Measurements from ENCODE around the gene DMD.
"Not testable (repeated sequence)": the region's sequence is repeated elsewhere in the genome, so short reads cannot be mapped to it uniquely, and the experiment has no call there.

Gene DMD

GRCh38 chrX:33211356-33212260 lies at the start of gene DMD:
Gene DMD, minus strand, starts transcription at chrX:33211549. Its CDS starts 237 bp downstream, at chrX:33211312.
- DNase-seq (ENCODE audit: low read depth in 4 of 4, low spot score in 1 of 4), result no peak

- no peak for DNase-seq (ENCODE audit: low read depth in 4 of 4, low spot score in 1 of 4)
Observed at GRCh38 chrX:33252306-33252825, 41.0 kb upstream of the DMD start.

- no peak for DNase-seq (ENCODE audit: low read depth in 4 of 4, low spot score in 1 of 4)
Observed at GRCh38 chrX:33218819-33219218, 7.5 kb upstream of the DMD start.

GRCh38 chrX:33210156-33210555 lies 1.2 kb downstream of the DMD start:
- no peak for DNase-seq (ENCODE audit: low read depth in 4 of 4, low spot score in 1 of 4)

GRCh38 chrX:33207056-33207455 lies 4.3 kb downstream of the DMD start:
- DNase-seq (ENCODE audit: low read depth in 4 of 4, low spot score in 1 of 4), result no peak

GRCh38 chrX:33205321-33205720 lies 6.0 kb downstream of the DMD start:
- DNase-seq (ENCODE audit: low read depth in 4 of 4, low spot score in 1 of 4), result no peak

- DNase-seq (ENCODE audit: low read depth in 4 of 4, low spot score in 1 of 4), result no peak
Observed at GRCh38 chrX:33204889-33205288, 6.5 kb downstream of the DMD start.

GRCh38 chrX:33198561-33199279 lies 12.6 kb downstream of the DMD start:
- DNase-seq (ENCODE audit: low read depth in 4 of 4, low spot score in 1 of 4), result no peak

GRCh38 chrX:33195698-33196097 lies 15.7 kb downstream of the DMD start:
- DNase-seq (ENCODE audit: low read depth in 4 of 4, low spot score in 1 of 4), result no peak

- DNase-seq (ENCODE audit: low read depth in 4 of 4, low spot score in 1 of 4), result no peak
Observed at GRCh38 chrX:33194876-33195433, 16.4 kb downstream of the DMD start.

GRCh38 chrX:33194289-33194688 lies 17.1 kb downstream of the DMD start:
- DNase-seq (ENCODE audit: low read depth in 4 of 4, low spot score in 1 of 4), result no peak

GRCh38 chrX:33190016-33190415 lies 21.3 kb downstream of the DMD start:
- no peak for DNase-seq (ENCODE audit: low read depth in 4 of 4, low spot score in 1 of 4)

- no peak for DNase-seq (ENCODE audit: low read depth in 4 of 4, low spot score in 1 of 4)
Observed at GRCh38 chrX:33188881-33189280, 22.5 kb downstream of the DMD start.

- DNase-seq (ENCODE audit: low read depth in 4 of 4, low spot score in 1 of 4), result no peak
Observed at GRCh38 chrX:33188286-33188685, 23.1 kb downstream of the DMD start.

- DNase-seq (ENCODE audit: low read depth in 4 of 4, low spot score in 1 of 4), result not testable (repeated sequence)
Observed at GRCh38 chrX:33184803-33185202, 26.5 kb downstream of the DMD start.

GRCh38 chrX:33183361-33183760 lies 28.0 kb downstream of the DMD start:
- DNase-seq (ENCODE audit: low read depth in 4 of 4, low spot score in 1 of 4), result no peak

- no peak for DNase-seq (ENCODE audit: low read depth in 4 of 4, low spot score in 1 of 4)
Observed at GRCh38 chrX:33178690-33179089, 32.7 kb downstream of the DMD start.

GRCh38 chrX:33178218-33178617 lies 33.1 kb downstream of the DMD start:
- DNase-seq (ENCODE audit: low read depth in 4 of 4, low spot score in 1 of 4), result no peak

- no peak for DNase-seq (ENCODE audit: low read depth in 4 of 4, low spot score in 1 of 4)
Observed at GRCh38 chrX:33175201-33175600, 36.1 kb downstream of the DMD start.

GRCh38 chrX:33171041-33171440 lies 40.3 kb downstream of the DMD start:
- no peak for DNase-seq (ENCODE audit: low read depth in 4 of 4, low spot score in 1 of 4)

- no peak for DNase-seq (ENCODE audit: low read depth in 4 of 4, low spot score in 1 of 4)
Observed at GRCh38 chrX:33161829-33162228, 49.5 kb downstream of the DMD start.

GRCh38 chrX:33160273-33160672 lies 51.1 kb downstream of the DMD start:
- DNase-seq (ENCODE audit: low read depth in 4 of 4, low spot score in 1 of 4), result no peak
